Erythroblast (primary cell): ENCODE data around the gene CDK6.

Source experiments
- GATA1 ChIP-seq: IDR thresholded peaks from 2 replicates; pipeline ENCODE4 v1.6.1; 2011; ENCODE audit warnings: low read depth, mild to moderate bottlenecking, control low read depth, low read length, moderate library complexity
- POLR2A ChIP-seq: IDR thresholded peaks from 2 replicates; pipeline ENCODE4 v1.6.1; 2011; ENCODE audit warnings: mild to moderate bottlenecking, low read length

- TF ChIP-seq POLR2A (no peak), GATA1 (no peak)
Measured at GRCh38 chr7:92624298-92624996, 211.9 kb downstream of the CDK6 start.
